GM12878 (cell line): ENCODE results near the gene DICER1. TPM values are rescaled to one million over a fixed set of nuclear protein-coding genes. Genes with fewer than 3 reads are reported as not detected.

Experiments
- ATAC-seq: fragments of 200-7000 bp; cut with Tn5 transposase; 3 replicates; pipeline ENCODE4 v1.9.1; 2020; ENCODE audit warnings: mild to moderate bottlenecking, moderate library complexity
- BruUV-seq: library from RNA; stranded (reverse); fragments of 400-500 nt; replicated peaks from 2 replicates; lab custom pipeline; 2021; lab: Mats Ljungman, UMichigan
- CTCF ChIA-PET: fragments of 300-600 bp; sonication (Branson Sonifier 250); formaldehyde crosslinking; extraction: SDS; loops from one replicate; lab custom pipeline; 2021; ENCODE audit warnings: inconsistent platforms; lab: Yijun Ruan, JAX
- POLR2A ChIA-PET: fragments of 350-600 bp; formaldehyde crosslinking; extraction: SDS; loops from one replicate; lab custom pipeline; 2021; ENCODE audit warnings: inconsistent platforms; lab: Charles Lee
- RAD21 ChIA-PET: fragments of 300-600 bp; sonication (Branson Sonifier 250); formaldehyde crosslinking; loops from one replicate; lab custom pipeline; 2023; ENCODE audit warnings: antibody characterized with exemption; ENCODE audit not compliant: unreplicated experiment; lab: Charles Lee
- SMC1A ChIA-PET: fragments of 300-600 bp; sonication (Branson Sonifier 250); formaldehyde crosslinking; loops from one replicate; lab custom pipeline; 2023; ENCODE audit not compliant: unreplicated experiment, uncharacterized antibody; lab: Charles Lee
- DNase-seq: peaks from one replicate; pipeline ENCODE4 v3.0.0-alpha.2; 2011; ENCODE audit warnings: low read depth, low spot score
- FAIRE-seq: peaks from 3 replicates; lab custom pipeline; 2011; peaks lifted over from hg19 to GRCh38; lab: Jason Lieb, UNC
- H2AFZ ChIP-seq: 2 replicates; pipeline ENCODE4 v1.6.0; 2011; ENCODE audit warnings: low read depth, low read length, control low read depth; ENCODE audit not compliant: control insufficient read depth
- H3K27ac ChIP-seq: 2 replicates; pipeline ENCODE4 v1.5.1; 2011; ENCODE audit warnings: control low read depth; ENCODE audit not compliant: control insufficient read depth, insufficient read depth
- H3K27me3 ChIP-seq, 2 experiments: replicated peaks in 1 of 2; 2 replicates each; pipeline versions ENCODE4 v1.6.0 to v1.6.1; 2011; ENCODE audit warnings: low read length in 1 of 2; ENCODE audit not compliant: control insufficient read depth in 2 of 2, insufficient read depth in 2 of 2
- H3K36me3 ChIP-seq, 2 experiments: 2 replicates each; pipeline ENCODE4 v1.5.1; 2011; ENCODE audit warnings: low read length in 1 of 2; ENCODE audit not compliant: control insufficient read depth in 2 of 2, insufficient read depth in 2 of 2
- H3K4me1 ChIP-seq: 2 replicates; pipeline ENCODE4 v1.6.1; 2011; ENCODE audit warnings: mild to moderate bottlenecking, low read length, moderate library complexity, mixed read lengths; ENCODE audit not compliant: control insufficient read depth, insufficient read depth
- H3K4me2 ChIP-seq: 2 replicates; pipeline ENCODE4 v1.6.0; 2011; ENCODE audit warnings: control low read depth; ENCODE audit not compliant: control insufficient read depth, insufficient read depth
- H3K4me3 ChIP-seq: fragments of 200-600 bp; sonication (generic); 2 replicates; pipeline ENCODE4 v1.5.1; 2016
- H3K79me2 ChIP-seq: 2 replicates; pipeline ENCODE4 v1.6.0; 2011; ENCODE audit warnings: low read length; ENCODE audit not compliant: control insufficient read depth, insufficient read depth
- H3K9ac ChIP-seq: 2 replicates; pipeline ENCODE4 v1.8.0; 2011; ENCODE audit warnings: low read length, control low read depth, mixed read lengths; ENCODE audit not compliant: control insufficient read depth, insufficient read depth
- H3K9me3 ChIP-seq: replicated peaks from 3 replicates; pipeline ENCODE4 v1.5.1; 2011; ENCODE audit warnings: mild to moderate bottlenecking, low read length; ENCODE audit not compliant: control insufficient read depth, insufficient read depth
- H4K20me1 ChIP-seq: 2 replicates; pipeline ENCODE4 v1.6.0; 2011; ENCODE audit not compliant: control insufficient read depth, insufficient read depth
- BMI1 ChIP-seq: fragments of 450-650 bp; IDR thresholded peaks from 2 replicates; pipeline ENCODE4 v1.6.1; 2016; ENCODE audit warnings: mild to moderate bottlenecking, moderate library complexity, borderline replicate concordance
- CHD2 ChIP-seq: IDR thresholded peaks from 2 replicates; pipeline ENCODE4 v1.6.1; 2011; ENCODE audit warnings: low read depth, low read length, improper control_type of control experiment, borderline replicate concordance
- HDAC2 ChIP-seq: fragments of 200-600 bp; sonication (generic); IDR thresholded peaks from 2 replicates; pipeline ENCODE4 v1.6.1; 2017
- NFIC ChIP-seq: IDR thresholded peaks from 2 replicates; pipeline ENCODE4 v1.6.1; 2012; ENCODE audit warnings: low read depth, mild to moderate bottlenecking, inconsistent platforms, low read length, moderate library complexity
- RFX5 ChIP-seq: IDR thresholded peaks from 2 replicates; pipeline ENCODE4 v1.6.1; 2011; ENCODE audit warnings: low read depth, low read length, improper control_type of control experiment
- WRNIP1 ChIP-seq: IDR thresholded peaks from 2 replicates; pipeline ENCODE4 v1.6.1; 2011; ENCODE audit warnings: low read depth, low read length, improper control_type of control experiment, borderline replicate concordance
- WGBS: methylation state at CpG from one replicate; pipeline ENCODE4 v1.1.6; 2016; ENCODE audit warnings: low lambda C conversion rate; ENCODE audit not compliant: insufficient replicate concordance, insufficient coverage; ENCODE audit errors: missing lambda C conversion rate; 5-methylcytosine and 5-hydroxymethylcytosine counted together
- in situ Hi-C: fragments of 300-500 bp; cut with MboI; formaldehyde crosslinking; loops from 9 replicates; pipeline ENCODE4 v1.14.3; 2018; ENCODE audit warnings: mixed read lengths
- intact Hi-C: fragments of 100-400 bp; cut with micrococcal nuclease; formaldehyde crosslinking; loops from one replicate; pipeline ENCODE4 v1.14.2; 2022; ENCODE audit not compliant: unreplicated experiment
- polyA plus RNA-seq, 11 experiments: library from polyadenylated mRNA; depleted of rRNA in 4 of 11; unstranded in 6 of 11; stranded (reverse) in 5 of 11; fragments of >200 nt; fragmentation: Nextera tagmentation in 4 of 11; fragmentation: Illumina TruSeq in 1 of 11; extraction: Ambion mirVana in 4 of 11; extraction: Trizol in 1 of 11; gene quantifications; 1 replicate in 1 of 11; 2 replicates in 10 of 11; pipeline versions ENCODE4 v1.2.1 to v1.2.3, GENCODE V29; 2011 to 2016; ENCODE audit warnings: inconsistent platforms in 2 of 11, missing spikeins in 2 of 11, low read depth in 1 of 11
- total RNA-seq, 4 experiments: library from RNA; depleted of rRNA in 3 of 4; stranded (reverse); fragments of >200 nt in 3 of 4; fragmentation: Illumina TruSeq in 1 of 4; extraction: Trizol in 1 of 4; gene quantifications; 2 replicates each; pipeline versions ENCODE4 v1.2.1 to v1.2.3, GENCODE V29; 2013 to 2021
- TF ChIP-seq, protein P1 (sequence below), 3 experiments: IDR thresholded peaks in 2 of 3; conservative IDR thresholded peaks in 1 of 3; 2 replicates each; pipeline ENCODE4 v1.5.1; 2011; ENCODE audit warnings: low read depth in 3 of 3, low read length in 3 of 3, mild to moderate bottlenecking in 3 of 3, control low read depth in 2 of 3, moderate library complexity in 2 of 3, inconsistent platforms in 1 of 3, mixed read lengths in 1 of 3; ENCODE audit not compliant: control insufficient read depth in 2 of 3, insufficient read depth in 1 of 3; ENCODE audit errors: extremely low read depth in 1 of 3
- TF ChIP-seq, protein P2 (sequence below): IDR thresholded peaks from 2 replicates; pipeline ENCODE4 v1.6.1; 2012; ENCODE audit warnings: mild to moderate bottlenecking, low read depth, low read length
- TF ChIP-seq, protein P3 (sequence below): fragments of 450-650 bp; IDR thresholded peaks from 2 replicates; pipeline ENCODE4 v1.6.1; 2017; ENCODE audit warnings: mild to moderate bottlenecking, moderate library complexity

DICER1 gene
- total and polyA plus RNA-seq, 10 of the 15 experiments (the other 5 are each of a cell fraction or from before 2014, with no cell fraction given) = 6.8 to 70.8 (median 37.1) TPM

DNA sequence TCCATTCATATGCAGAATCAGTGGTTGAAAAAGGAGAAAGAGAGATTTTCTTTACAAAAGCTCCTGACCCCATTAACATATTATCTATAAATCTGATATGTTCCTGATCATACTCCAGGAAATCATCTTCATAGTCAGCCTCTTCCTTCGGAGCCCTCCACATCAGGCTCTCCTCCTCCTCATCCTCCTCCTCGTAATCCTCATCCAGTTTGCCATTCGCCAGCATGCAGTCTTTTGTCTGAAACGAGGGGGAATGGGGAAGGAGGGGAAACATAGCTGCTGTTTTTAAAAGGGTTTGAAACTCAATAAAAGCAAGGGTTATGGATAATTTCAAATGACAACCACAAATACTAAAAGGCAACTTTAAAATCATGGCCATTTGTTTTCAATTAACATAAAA lies 60.9 kb downstream of the DICER1 start:
- Histone ChIP-seq H3K4me2 (no peak overlapping the region), H3K4me3 (no peak overlapping the region)
- SMC1A ChIA-PET = interaction anchor here (0.9 to 1.5 kb wide), 5 partner anchors 8 to 68 kb away, joined by 3 to 6 read pairs (median 4); no protein-coding TSS in a partner anchor
- TF ChIP-seq, protein P1, sequence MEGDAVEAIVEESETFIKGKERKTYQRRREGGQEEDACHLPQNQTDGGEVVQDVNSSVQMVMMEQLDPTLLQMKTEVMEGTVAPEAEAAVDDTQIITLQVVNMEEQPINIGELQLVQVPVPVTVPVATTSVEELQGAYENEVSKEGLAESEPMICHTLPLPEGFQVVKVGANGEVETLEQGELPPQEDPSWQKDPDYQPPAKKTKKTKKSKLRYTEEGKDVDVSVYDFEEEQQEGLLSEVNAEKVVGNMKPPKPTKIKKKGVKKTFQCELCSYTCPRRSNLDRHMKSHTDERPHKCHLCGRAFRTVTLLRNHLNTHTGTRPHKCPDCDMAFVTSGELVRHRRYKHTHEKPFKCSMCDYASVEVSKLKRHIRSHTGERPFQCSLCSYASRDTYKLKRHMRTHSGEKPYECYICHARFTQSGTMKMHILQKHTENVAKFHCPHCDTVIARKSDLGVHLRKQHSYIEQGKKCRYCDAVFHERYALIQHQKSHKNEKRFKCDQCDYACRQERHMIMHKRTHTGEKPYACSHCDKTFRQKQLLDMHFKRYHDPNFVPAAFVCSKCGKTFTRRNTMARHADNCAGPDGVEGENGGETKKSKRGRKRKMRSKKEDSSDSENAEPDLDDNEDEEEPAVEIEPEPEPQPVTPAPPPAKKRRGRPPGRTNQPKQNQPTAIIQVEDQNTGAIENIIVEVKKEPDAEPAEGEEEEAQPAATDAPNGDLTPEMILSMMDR (IDR thresholded peaks at IDR 0.05 in 2 of 3, conservative IDR thresholded peaks at IDR 0.05 in 1 of 3; ENCODE audit: control insufficient read depth in 2 of 3, extremely low read depth in 1 of 3, insufficient read depth in 1 of 3, low read depth in 3 of 3, low read length in 3 of 3) = no peak
- TF ChIP-seq, protein P2, sequence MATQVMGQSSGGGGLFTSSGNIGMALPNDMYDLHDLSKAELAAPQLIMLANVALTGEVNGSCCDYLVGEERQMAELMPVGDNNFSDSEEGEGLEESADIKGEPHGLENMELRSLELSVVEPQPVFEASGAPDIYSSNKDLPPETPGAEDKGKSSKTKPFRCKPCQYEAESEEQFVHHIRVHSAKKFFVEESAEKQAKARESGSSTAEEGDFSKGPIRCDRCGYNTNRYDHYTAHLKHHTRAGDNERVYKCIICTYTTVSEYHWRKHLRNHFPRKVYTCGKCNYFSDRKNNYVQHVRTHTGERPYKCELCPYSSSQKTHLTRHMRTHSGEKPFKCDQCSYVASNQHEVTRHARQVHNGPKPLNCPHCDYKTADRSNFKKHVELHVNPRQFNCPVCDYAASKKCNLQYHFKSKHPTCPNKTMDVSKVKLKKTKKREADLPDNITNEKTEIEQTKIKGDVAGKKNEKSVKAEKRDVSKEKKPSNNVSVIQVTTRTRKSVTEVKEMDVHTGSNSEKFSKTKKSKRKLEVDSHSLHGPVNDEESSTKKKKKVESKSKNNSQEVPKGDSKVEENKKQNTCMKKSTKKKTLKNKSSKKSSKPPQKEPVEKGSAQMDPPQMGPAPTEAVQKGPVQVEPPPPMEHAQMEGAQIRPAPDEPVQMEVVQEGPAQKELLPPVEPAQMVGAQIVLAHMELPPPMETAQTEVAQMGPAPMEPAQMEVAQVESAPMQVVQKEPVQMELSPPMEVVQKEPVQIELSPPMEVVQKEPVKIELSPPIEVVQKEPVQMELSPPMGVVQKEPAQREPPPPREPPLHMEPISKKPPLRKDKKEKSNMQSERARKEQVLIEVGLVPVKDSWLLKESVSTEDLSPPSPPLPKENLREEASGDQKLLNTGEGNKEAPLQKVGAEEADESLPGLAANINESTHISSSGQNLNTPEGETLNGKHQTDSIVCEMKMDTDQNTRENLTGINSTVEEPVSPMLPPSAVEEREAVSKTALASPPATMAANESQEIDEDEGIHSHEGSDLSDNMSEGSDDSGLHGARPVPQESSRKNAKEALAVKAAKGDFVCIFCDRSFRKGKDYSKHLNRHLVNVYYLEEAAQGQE = no peak
- TF ChIP-seq NFIC = no peak
- no peak for TF ChIP-seq BMI1
- no peak for TF ChIP-seq WRNIP1
- TF ChIP-seq RFX5 = no peak
- TF ChIP-seq HDAC2 = no peak
- TF ChIP-seq, protein P3, sequence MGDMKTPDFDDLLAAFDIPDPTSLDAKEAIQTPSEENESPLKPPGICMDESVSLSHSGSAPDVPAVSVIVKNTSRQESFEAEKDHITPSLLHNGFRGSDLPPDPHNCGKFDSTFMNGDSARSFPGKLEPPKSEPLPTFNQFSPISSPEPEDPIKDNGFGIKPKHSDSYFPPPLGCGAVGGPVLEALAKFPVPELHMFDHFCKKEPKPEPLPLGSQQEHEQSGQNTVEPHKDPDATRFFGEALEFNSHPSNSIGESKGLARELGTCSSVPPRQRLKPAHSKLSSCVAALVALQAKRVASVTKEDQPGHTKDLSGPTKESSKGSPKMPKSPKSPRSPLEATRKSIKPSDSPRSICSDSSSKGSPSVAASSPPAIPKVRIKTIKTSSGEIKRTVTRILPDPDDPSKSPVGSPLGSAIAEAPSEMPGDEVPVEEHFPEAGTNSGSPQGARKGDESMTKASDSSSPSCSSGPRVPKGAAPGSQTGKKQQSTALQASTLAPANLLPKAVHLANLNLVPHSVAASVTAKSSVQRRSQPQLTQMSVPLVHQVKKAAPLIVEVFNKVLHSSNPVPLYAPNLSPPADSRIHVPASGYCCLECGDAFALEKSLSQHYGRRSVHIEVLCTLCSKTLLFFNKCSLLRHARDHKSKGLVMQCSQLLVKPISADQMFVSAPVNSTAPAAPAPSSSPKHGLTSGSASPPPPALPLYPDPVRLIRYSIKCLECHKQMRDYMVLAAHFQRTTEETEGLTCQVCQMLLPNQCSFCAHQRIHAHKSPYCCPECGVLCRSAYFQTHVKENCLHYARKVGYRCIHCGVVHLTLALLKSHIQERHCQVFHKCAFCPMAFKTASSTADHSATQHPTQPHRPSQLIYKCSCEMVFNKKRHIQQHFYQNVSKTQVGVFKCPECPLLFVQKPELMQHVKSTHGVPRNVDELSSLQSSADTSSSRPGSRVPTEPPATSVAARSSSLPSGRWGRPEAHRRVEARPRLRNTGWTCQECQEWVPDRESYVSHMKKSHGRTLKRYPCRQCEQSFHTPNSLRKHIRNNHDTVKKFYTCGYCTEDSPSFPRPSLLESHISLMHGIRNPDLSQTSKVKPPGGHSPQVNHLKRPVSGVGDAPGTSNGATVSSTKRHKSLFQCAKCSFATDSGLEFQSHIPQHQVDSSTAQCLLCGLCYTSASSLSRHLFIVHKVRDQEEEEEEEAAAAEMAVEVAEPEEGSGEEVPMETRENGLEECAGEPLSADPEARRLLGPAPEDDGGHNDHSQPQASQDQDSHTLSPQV = no peak
- TF ChIP-seq CHD2 = no peak
- TF ChIP-seq, all 136 proteins: peak for 0
- ChIA-PET RAD21 (no interaction called here), POLR2A (no interaction called here), CTCF (interaction anchor here (1.0 kb wide), 1 partner anchor 408 kb away, joined by 3 read pairs; no protein-coding TSS in a partner anchor)
- Histone ChIP-seq H2AFZ (no peak overlapping the region), H3K4me1 (no peaks in the 10 kb centered on the region), H3K27ac (no peak overlapping the region), H3K9ac (no peak overlapping the region), H3K27me3 (no peaks in the 10 kb centered on the region), H3K79me2 (no peaks in the 10 kb centered on the region; the same call in 1 of the 2 replicates), H4K20me1 (no peaks in the 10 kb centered on the region), H3K9me3 (no peaks in the 10 kb centered on the region), H3K36me3 (peaks cover 11 to 13% of the 10 kb centered on the region in 2 experiments; a peak in 3 of 4 replicates)
- in situ Hi-C loops = no loop called here
- no peak for ATAC-seq
- no TSS peak for BruUV-seq
- 83% methylated on average over 4 of the region's 4 CpGs for WGBS
- intact Hi-C loops = loop anchor here (10.0 kb wide), 1 partner anchor 412 kb away; no protein-coding TSS in a partner anchor
- no peak for DNase-seq
- FAIRE-seq = no peak
